Measurements from ENCODE around the gene KANSL1L.

KANSL1L gene

GRCh38 chr2:210000464-210001324 is 170.5 kb downstream of the KANSL1L start:
- Histone ChIP-seq H3K27ac (no peak overlapping the region), H2AFZ (ENCODE audit: low read depth) (no peak overlapping the region), H3K4me3 (IDR thresholded peaks at IDR 0.05; ENCODE audit: insufficient read depth, low read depth, low read length) (no peak overlapping the region), H3K4me1 (ENCODE audit: low read depth, poor library complexity, severe bottlenecking) (peaks cover 31% of the 10 kb centered on the region), H4K20me1 (ENCODE audit: insufficient read depth) (peaks cover 6% of the 10 kb centered on the region; the same call in 1 of the 2 replicates), H3K79me2 (ENCODE audit: insufficient read depth, low read depth) (peaks cover 34% of the 10 kb centered on the region), H3K9ac (no peak overlapping the region), H3K4me2 (no peak overlapping the region), H3K36me3 (ENCODE audit: insufficient read depth) (no peaks in the 10 kb centered on the region), H3K27me3 (ENCODE audit: insufficient read depth, low read depth) (no peaks in the 10 kb centered on the region)
- no peak for TF ChIP-seq CTCF (conservative IDR thresholded peaks at IDR 0.05; ENCODE audit: low read depth, low read length)

- no peak overlapping the region for H3K4me3 ChIP-seq (IDR thresholded peaks at IDR 0.05; ENCODE audit: insufficient read depth, low read depth, low read length)
- H3K79me2 ChIP-seq (ENCODE audit: insufficient read depth, low read depth): peaks cover 13% of the 10 kb centered on the region
- no peaks in the 10 kb centered on the region for H3K36me3 ChIP-seq (ENCODE audit: insufficient read depth)
- no peak overlapping the region for H3K9ac ChIP-seq
- no peak overlapping the region for H3K4me2 ChIP-seq
- no peaks in the 10 kb centered on the region for H4K20me1 ChIP-seq (ENCODE audit: insufficient read depth)
- no peak overlapping the region for H2AFZ ChIP-seq (ENCODE audit: low read depth)
- no peak overlapping the region for H3K27ac ChIP-seq
- no peaks in the 10 kb centered on the region for H3K27me3 ChIP-seq (ENCODE audit: insufficient read depth, low read depth)
- peaks cover 10% of the 10 kb centered on the region for H3K4me1 ChIP-seq (ENCODE audit: low read depth, poor library complexity, severe bottlenecking)
- TF ChIP-seq CTCF (conservative IDR thresholded peaks at IDR 0.05; ENCODE audit: low read depth, low read length): no peak
These were observed 172.6 kb downstream of the KANSL1L start for GRCh38 chr2:209998596-209998995.

- H3K4me2 ChIP-seq: no peak overlapping the region
- H3K36me3 ChIP-seq (ENCODE audit: insufficient read depth): no peaks in the 10 kb centered on the region
- no peaks in the 10 kb centered on the region for H3K79me2 ChIP-seq (ENCODE audit: insufficient read depth, low read depth)
- no peaks in the 10 kb centered on the region for H3K4me1 ChIP-seq (ENCODE audit: low read depth, poor library complexity, severe bottlenecking)
- H3K27ac ChIP-seq: no peak overlapping the region
- H4K20me1 ChIP-seq (ENCODE audit: insufficient read depth): no peaks in the 10 kb centered on the region
- no peak overlapping the region for H3K4me3 ChIP-seq (IDR thresholded peaks at IDR 0.05; ENCODE audit: insufficient read depth, low read depth, low read length)
- no peaks in the 10 kb centered on the region for H3K27me3 ChIP-seq (ENCODE audit: insufficient read depth, low read depth)
- H3K9ac ChIP-seq: no peak overlapping the region
- TF ChIP-seq CTCF (conservative IDR thresholded peaks at IDR 0.05; ENCODE audit: low read depth, low read length): no peak
- no peak overlapping the region for H2AFZ ChIP-seq (ENCODE audit: low read depth)
These were observed 177.2 kb downstream of the KANSL1L start for GRCh38 chr2:209993968-209994367.

GRCh38 chr2:209990838-209991237 is 180.4 kb downstream of the KANSL1L start:
- H3K9ac ChIP-seq: no peak overlapping the region
- no peak for TF ChIP-seq CTCF (conservative IDR thresholded peaks at IDR 0.05; ENCODE audit: low read depth, low read length)
- H3K4me2 ChIP-seq: no peak overlapping the region
- H3K36me3 ChIP-seq (ENCODE audit: insufficient read depth): no peaks in the 10 kb centered on the region
- H3K79me2 ChIP-seq (ENCODE audit: insufficient read depth, low read depth): no peaks in the 10 kb centered on the region
- no peak overlapping the region for H3K4me3 ChIP-seq (IDR thresholded peaks at IDR 0.05; ENCODE audit: insufficient read depth, low read depth, low read length)
- H3K27me3 ChIP-seq (ENCODE audit: insufficient read depth, low read depth): no peaks in the 10 kb centered on the region
- no peaks in the 10 kb centered on the region for H3K4me1 ChIP-seq (ENCODE audit: low read depth, poor library complexity, severe bottlenecking)
- no peak overlapping the region for H2AFZ ChIP-seq (ENCODE audit: low read depth)
- H4K20me1 ChIP-seq (ENCODE audit: insufficient read depth): no peaks in the 10 kb centered on the region
- H3K27ac ChIP-seq: no peak overlapping the region
